ENCODE data around the gene ZNF804B. TPM values are rescaled to one million over a fixed set of nuclear protein-coding genes. Genes with fewer than 3 reads are reported as not detected.

Gene ZNF804B
- total RNA-seq, 1 experiment from 2014 or later = not detected

GRCh38 chr7:89312551-89312950 is 553.1 kb downstream of the ZNF804B start:
- Histone ChIP-seq H3K4me2 (ENCODE audit: low read length) (no peak overlapping the region), H3K4me3 (ENCODE audit: low read length) (no peak overlapping the region), H3K9me2 (replicated peaks; ENCODE audit: low read length) (no peaks in the 10 kb centered on the region), H3K79me2 (ENCODE audit: low read length) (no peaks in the 10 kb centered on the region), H3F3A (ENCODE audit: low read length, unreplicated experiment) (no peaks in the 10 kb centered on the region), H3K27me3 (ENCODE audit: low read length) (no peaks in the 10 kb centered on the region), H3K9ac (ENCODE audit: low read length) (no peak overlapping the region), H3K9me3 (ENCODE audit: low read length) (no peaks in the 10 kb centered on the region), H4K20me1 (ENCODE audit: low read length) (no peaks in the 10 kb centered on the region), H3K27ac (ENCODE audit: low read length) (no peak overlapping the region), H2AFZ (ENCODE audit: low read length) (no peak overlapping the region), H3K36me3 (ENCODE audit: low read depth, low read length) (no peaks in the 10 kb centered on the region), H3K4me1 (ENCODE audit: insufficient read depth, low read length) (no peaks in the 10 kb centered on the region)
- no peak for DNase-seq
- intact Hi-C loops (cut with micrococcal nuclease) = no loop called here
- ChIA-PET POLR2A (ENCODE audit: unreplicated experiment) (no interaction called here), CTCF (no interaction called here)
- no TSS peak for BruUV-seq (replicated peaks)
- ATAC-seq = no peak
- no peak for TF ChIP-seq EZH2 (IDR thresholded peaks at IDR 0.05; ENCODE audit: low read length, unreplicated experiment)
- TF ChIP-seq EZH2phosphoT487 (IDR thresholded peaks at IDR 0.05; ENCODE audit: borderline replicate concordance, low read length) = no peak
- TF ChIP-seq CTCF (conservative IDR thresholded peaks at IDR 0.05; ENCODE audit: low read depth, low read length) = no peak

GRCh38 chr7:89316584-89317251 is 557.2 kb downstream of the ZNF804B start:
- Histone ChIP-seq H3K4me1 (ENCODE audit: insufficient read depth, low read length) (no peaks in the 10 kb centered on the region), H3K9me2 (replicated peaks; ENCODE audit: low read length) (no peaks in the 10 kb centered on the region), H3K9ac (ENCODE audit: low read length) (no peak overlapping the region), H3F3A (ENCODE audit: low read length, unreplicated experiment) (no peaks in the 10 kb centered on the region), H3K27me3 (ENCODE audit: low read length) (no peaks in the 10 kb centered on the region), H3K9me3 (ENCODE audit: low read length) (no peaks in the 10 kb centered on the region), H3K4me2 (ENCODE audit: low read length) (no peak overlapping the region), H3K79me2 (ENCODE audit: low read length) (no peaks in the 10 kb centered on the region), H2AFZ (ENCODE audit: low read length) (no peak overlapping the region), H3K4me3 (ENCODE audit: low read length) (no peak overlapping the region), H3K36me3 (ENCODE audit: low read depth, low read length) (no peaks in the 10 kb centered on the region), H4K20me1 (ENCODE audit: low read length) (no peaks in the 10 kb centered on the region), H3K27ac (ENCODE audit: low read length) (no peak overlapping the region)
- no TSS peak for BruUV-seq (replicated peaks)
- intact Hi-C loops (cut with micrococcal nuclease) = no loop called here
- ChIA-PET CTCF (no interaction called here), POLR2A (ENCODE audit: unreplicated experiment) (no interaction called here)
- DNase-seq = no peak
- TF ChIP-seq EZH2 (IDR thresholded peaks at IDR 0.05; ENCODE audit: low read length, unreplicated experiment) = no peak
- no peak for TF ChIP-seq CTCF (conservative IDR thresholded peaks at IDR 0.05; ENCODE audit: low read depth, low read length)
- TF ChIP-seq EZH2phosphoT487 (IDR thresholded peaks at IDR 0.05; ENCODE audit: borderline replicate concordance, low read length) = no peak
- no peak for ATAC-seq

DNA sequence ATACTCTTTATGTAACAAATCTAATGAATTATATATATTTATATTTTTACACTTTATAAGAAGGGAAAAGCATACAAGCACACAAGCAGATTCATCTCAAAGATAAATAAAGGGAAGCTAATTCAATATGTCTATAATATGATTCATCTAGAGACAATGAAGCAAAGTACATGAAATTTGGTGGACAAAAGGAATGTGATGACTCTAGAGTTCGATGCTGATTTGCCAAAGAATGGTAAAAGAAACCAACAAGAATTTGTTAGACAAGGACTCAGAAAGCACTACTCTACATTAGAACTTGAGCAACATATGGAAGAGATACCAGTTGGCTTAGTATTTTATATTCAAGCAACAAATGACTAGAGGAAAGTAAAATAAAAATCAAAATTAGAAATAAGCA is 572.5 kb downstream of the ZNF804B start:
- ATAC-seq (peak; percentile 76), DNase-seq (peak; percentile 23)
- no peak overlapping the region for H2AFZ ChIP-seq (ENCODE audit: low read length)
- no TSS peak for BruUV-seq (replicated peaks)
- H3K9me3 ChIP-seq (ENCODE audit: low read length) = no peaks in the 10 kb centered on the region
- no peak overlapping the region for H3K4me3 ChIP-seq (ENCODE audit: low read length)
- H3K4me2 ChIP-seq (ENCODE audit: low read length) = no peak overlapping the region
- intact Hi-C loops (cut with micrococcal nuclease) = loop anchor here (5.0 to 10.0 kb wide), 2 partner anchors 95 to 783 kb away; no protein-coding TSS in a partner anchor
- POLR2A ChIA-PET (ENCODE audit: unreplicated experiment) = no interaction called here
- H3K27ac ChIP-seq (ENCODE audit: low read length) = no peak overlapping the region
- no peaks in the 10 kb centered on the region for H3K79me2 ChIP-seq (ENCODE audit: low read length)
- H4K20me1 ChIP-seq (ENCODE audit: low read length) = no peaks in the 10 kb centered on the region
- CTCF ChIA-PET = no interaction called here
- no peak overlapping the region for H3K9ac ChIP-seq (ENCODE audit: low read length)
- H3K36me3 ChIP-seq (ENCODE audit: low read depth, low read length) = no peaks in the 10 kb centered on the region
- no peaks in the 10 kb centered on the region for H3F3A ChIP-seq (ENCODE audit: low read length, unreplicated experiment)
- TF ChIP-seq EZH2 (IDR thresholded peaks at IDR 0.05; ENCODE audit: low read length, unreplicated experiment) (no peak), CTCF (conservative IDR thresholded peaks at IDR 0.05; ENCODE audit: low read depth, low read length) (no peak), EZH2phosphoT487 (IDR thresholded peaks at IDR 0.05; ENCODE audit: borderline replicate concordance, low read length) (no peak)
- H3K9me2 ChIP-seq (replicated peaks; ENCODE audit: low read length) = no peaks in the 10 kb centered on the region
- no peaks in the 10 kb centered on the region for H3K4me1 ChIP-seq (ENCODE audit: insufficient read depth, low read length)
- no peaks in the 10 kb centered on the region for H3K27me3 ChIP-seq (ENCODE audit: low read length)
